ENCODE results near the gene SLC30A10. TPM values are rescaled to one million over a fixed set of nuclear protein-coding genes. Genes with fewer than 3 reads are reported as not detected.
"Not testable (repeated sequence)": the region's sequence is repeated elsewhere in the genome, so short reads cannot be mapped to it uniquely, and the experiment has no call there.

Gene SLC30A10
- total and polyA plus RNA-seq, 2 donors (not counting 1 experiment from before 2014, with no cell fraction given) = 0.06 TPM; not detected in 1

DNA sequence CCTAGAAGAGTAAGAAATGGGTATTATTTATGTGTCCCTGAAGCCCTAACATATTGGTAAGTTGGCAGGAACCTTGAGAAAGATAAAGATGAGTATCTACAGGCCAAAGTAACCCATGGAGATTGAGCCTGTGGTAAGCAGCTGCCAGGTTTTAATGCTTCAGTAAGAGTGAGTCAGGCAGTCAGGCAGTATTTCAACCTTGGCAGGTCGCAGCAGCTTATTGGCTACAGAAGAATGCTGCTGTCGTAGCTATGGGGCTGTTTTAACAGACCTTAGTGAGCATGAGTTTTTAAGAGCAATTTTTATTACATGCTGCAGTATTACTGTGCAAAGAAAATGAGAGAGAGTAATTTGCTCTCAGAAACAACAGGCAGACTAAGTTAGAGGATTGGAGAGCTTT, 10.3 kb upstream of the SLC30A10 start:
- ChIA-PET POLR2A (no interaction called here), CTCF (no interaction called here)
- H2AFZ ChIP-seq (ENCODE audit: insufficient read depth, low read depth, low read length, poor library complexity, severe bottlenecking) = no peak overlapping the region
- no peaks in the 10 kb centered on the region for H4K20me1 ChIP-seq (ENCODE audit: control insufficient read depth, insufficient read depth, low read length, poor library complexity, severe bottlenecking)
- H3K9me3 ChIP-seq (ENCODE audit: control extremely low read depth in 1 of 3, control insufficient read depth in 2 of 3, insufficient read depth in 1 of 3, low read length in 2 of 3) = peaks cover 0 to 2% (median 0%) of the 10 kb centered on the region in 3 donors
- H3K9ac ChIP-seq (ENCODE audit: low read length) = no peak overlapping the region
- DNase-seq = no peak
- H3K36me3 ChIP-seq (replicated peaks in 1 of 2; ENCODE audit: control extremely low read depth in 1 of 2, control insufficient read depth in 1 of 2, extremely low read depth in 1 of 2, insufficient read depth in 2 of 2, low read length in 1 of 2) = no peaks in the 10 kb centered on the region
- intact Hi-C loops (cut with micrococcal nuclease) = no loop called here
- H3K4me3 ChIP-seq (ENCODE audit: control extremely low read depth in 1 of 5, extremely low read depth in 1 of 5, insufficient read depth in 1 of 5, low read depth in 2 of 5, low read length in 4 of 5) = no peak overlapping the region
- 64% methylated on average over 2 of the region's 2 CpGs for WGBS (ENCODE audit: insufficient coverage)
- ATAC-seq (ENCODE audit: low read depth) = no peak
- H3K4me1 ChIP-seq (ENCODE audit: control insufficient read depth in 2 of 2, insufficient read depth in 2 of 2, low read length in 2 of 2) = peaks cover 0 to 4% of the 10 kb centered on the region in 2 donors
- Mint-ChIP-seq H3K9me3 (ENCODE audit: insufficient read depth) (no peaks in the 10 kb centered on the region), H3K27me3 (peaks cover 69% of the 10 kb centered on the region), H3K4me1 (peaks cover 4% of the 10 kb centered on the region), H3K27ac (no peak overlapping the region), H3K4me3 (no peak overlapping the region)
- no peak overlapping the region for H3K27ac ChIP-seq (ENCODE audit: low read length in 2 of 2)
- H3K27me3 ChIP-seq (replicated peaks in 1 of 4; ENCODE audit: control extremely low read depth in 1 of 4, control insufficient read depth in 3 of 4, insufficient read depth in 4 of 4, low read length in 3 of 4) = peaks cover 0 to 22% (median 6%) of the 10 kb centered on the region in 4 experiments
- H3K79me2 ChIP-seq (ENCODE audit: control insufficient read depth, insufficient read depth, low read length) = no peaks in the 10 kb centered on the region
- TF ChIP-seq EZH2 (IDR thresholded peaks at IDR 0.05; ENCODE audit: borderline replicate concordance, insufficient read depth, low read depth, low read length, poor library complexity, severe bottlenecking) (no peak), CTCF (IDR thresholded peaks at IDR 0.05) (no peak)
- no peak overlapping the region for H3K4me2 ChIP-seq (replicated peaks; ENCODE audit: low read depth, low read length, poor library complexity, severe bottlenecking)

DNA sequence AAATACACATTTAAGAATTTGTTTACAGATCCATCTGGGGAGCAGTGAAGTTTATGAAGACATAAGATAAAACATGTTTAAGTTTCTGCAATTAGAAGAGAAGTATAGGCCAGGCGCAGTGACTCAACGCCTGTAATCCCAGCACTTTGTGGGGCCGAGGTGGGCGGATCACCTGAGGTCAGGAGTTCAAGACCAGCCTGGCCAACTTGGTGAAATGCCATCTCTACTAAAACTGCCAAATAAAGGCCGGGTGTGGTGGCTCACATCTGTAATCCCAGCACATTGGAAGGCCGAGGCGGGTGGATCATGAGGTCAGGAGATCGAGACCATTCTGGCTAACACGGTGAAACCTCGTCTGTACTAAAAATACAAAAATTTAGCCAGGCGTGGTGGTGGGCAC, 5.4 kb upstream of the SLC30A10 start:
- WGBS (ENCODE audit: insufficient coverage) = 97% methylated on average over 11 of the region's 11 CpGs
- DNase-seq; H3K27ac Mint-ChIP-seq; H2AFZ ChIP-seq (ENCODE audit: insufficient read depth, low read depth, low read length, poor library complexity, severe bottlenecking); H3K79me2 ChIP-seq (ENCODE audit: control insufficient read depth, insufficient read depth, low read length); H3K4me3 Mint-ChIP-seq; H3K27ac ChIP-seq (ENCODE audit: low read length in 2 of 2); H3K36me3 ChIP-seq (replicated peaks in 1 of 2; ENCODE audit: control extremely low read depth in 1 of 2, control insufficient read depth in 1 of 2, extremely low read depth in 1 of 2, insufficient read depth in 2 of 2, low read length in 1 of 2); H3K9me3 Mint-ChIP-seq (ENCODE audit: insufficient read depth); H3K9ac ChIP-seq (ENCODE audit: low read length); POLR2A ChIA-PET; intact Hi-C loops (cut with micrococcal nuclease); ATAC-seq (ENCODE audit: low read depth); CTCF ChIA-PET; H3K4me2 ChIP-seq (replicated peaks; ENCODE audit: low read depth, low read length, poor library complexity, severe bottlenecking); H3K4me3 ChIP-seq (ENCODE audit: control extremely low read depth in 1 of 5, extremely low read depth in 1 of 5, insufficient read depth in 1 of 5, low read depth in 2 of 5, low read length in 4 of 5); H3K9me3 ChIP-seq (ENCODE audit: control extremely low read depth in 1 of 3, control insufficient read depth in 2 of 3, insufficient read depth in 1 of 3, low read length in 2 of 3); H3K4me1 ChIP-seq (ENCODE audit: control insufficient read depth in 2 of 2, insufficient read depth in 2 of 2, low read length in 2 of 2); H3K4me1 Mint-ChIP-seq; H4K20me1 ChIP-seq (ENCODE audit: control insufficient read depth, insufficient read depth, low read length, poor library complexity, severe bottlenecking): not testable (repeated sequence)
- H3K27me3 ChIP-seq (replicated peaks in 1 of 4; ENCODE audit: control extremely low read depth in 1 of 4, control insufficient read depth in 3 of 4, insufficient read depth in 4 of 4, low read length in 3 of 4) = peaks cover 0 to 27% (median 12%) of the 10 kb centered on the region in 4 experiments
- H3K27me3 Mint-ChIP-seq = peaks cover 62% of the 10 kb centered on the region
